Pancreas (tissue), 10 donors: ENCODE results near the gene SERPINE3. TPM values are rescaled to one million over a fixed set of nuclear protein-coding genes. Genes with fewer than 3 reads are reported as not detected.

ENCODE experiments used
- ATAC-seq, 4 donors: fragments of 200-7000 bp; cut with Tn5 transposase; one replicate each; pipeline versions ENCODE4 v1.8.0 to v1.9.1; 2020; ENCODE audit warnings: mild to moderate bottlenecking in 4 of 4, moderate library complexity in 4 of 4
- DNase-seq, 6 donors: peaks; one replicate each; pipeline ENCODE4 v3.0.0-alpha.2; 2020
- FAIRE-seq: peaks from 2 replicates; lab custom pipeline; 2012; peaks lifted over from hg19 to GRCh38; lab: Jason Lieb, UNC
- H3K27ac ChIP-seq, 4 donors: fragments of 200-600 bp; sonication (generic); 1 replicate in 3 of 4; 2 replicates in 1 of 4; pipeline versions ENCODE4 v1.5.0 to v1.8.0; 2020
- H3K27me3 ChIP-seq, 4 donors: fragments of 200-600 bp; one replicate each; pipeline ENCODE4 v1.8.0; 2021
- H3K36me3 ChIP-seq, 3 donors: fragments of 200-600 bp; sonication (generic) in 1 of 3; one replicate each; pipeline versions ENCODE4 v1.5.0 to v1.8.0; 2020 to 2021
- H3K4me1 ChIP-seq, 3 donors: fragments of 200-600 bp; one replicate each; pipeline ENCODE4 v1.8.0; 2021
- H3K4me3 ChIP-seq, 4 donors: fragments of 200-600 bp; sonication (generic) in 2 of 4; one replicate each; pipeline versions ENCODE4 v1.5.0 to v1.8.0; 2020 to 2021
- H3K9me3 ChIP-seq, 4 donors: fragments of 200-600 bp; one replicate each; pipeline ENCODE4 v1.8.0; 2021
- CTCF ChIP-seq, 4 donors: fragments of 200-600 bp; sonication (generic) in 3 of 4; IDR thresholded peaks; one replicate each; pipeline versions ENCODE4 v1.5.0 to v1.8.0; 2021; ENCODE audit warnings: antibody characterized with exemption in 4 of 4
- WGBS, 2 donors: extraction: QIAGEN DNeasy Blood & Tissue Kit; methylation state at CpG; one replicate each; pipeline ENCODE4 v1.1.7; 2013; 5-methylcytosine and 5-hydroxymethylcytosine counted together
- intact Hi-C, 3 donors: fragments of 100-400 bp; cut with DNase I; formaldehyde crosslinking; loops; one replicate each; pipeline versions ENCODE4 v1.11.1 to v1.14.2; 2022
- polyA plus RNA-seq, 2 donors: library from polyadenylated mRNA; stranded (reverse); fragments of 200-250 nt; gene quantifications; one replicate each; pipeline ENCODE4 v1.2.3, GENCODE V29; 2013
- total RNA-seq, 6 donors: library from RNA; stranded (reverse); fragmentation: NEBNext Ultra II Directional in 4 of 6; extraction: Animal tissue kit (Norgen Biotek cat#: 25700) in 4 of 6; gene quantifications; one replicate each; pipeline versions ENCODE4 v1.2.1 to v1.2.4, GENCODE V29; 2021 to 2023
- donor health status: healthy with polysubstance abuse.
- donor health status: DM: no; HTN: no; CAD: no; lungs with moderate emphysema.
- donor health status: DM: no; HTN: no; CAD: no.
- donor health status: control.
- donor health status: control.
- donor health status: Bipolar disorder and iron deficiency.
- donor health status: DM: yes; HTN: yes; CAD: no.
- donor health status: DM: no; HTN: no; CAD: no.
- donor health status: DM: no; HTN: no; CAD: no.
- donor health status: DM: yes; HTN: yes; CAD: no.

Gene SERPINE3
- total and polyA plus RNA-seq, 8 donors = not detected

GRCh38 chr13:51303063-51303552 lies 36.4 kb upstream of the SERPINE3 start:
- no peaks in the 10 kb centered on the region for H3K4me1 ChIP-seq
- no peaks in the 10 kb centered on the region for H3K36me3 ChIP-seq
- no peaks in the 10 kb centered on the region for H3K9me3 ChIP-seq
- WGBS, 2 donors = 87 to 95% methylated on average over 2 of the region's 2 CpGs
- no peak for FAIRE-seq
- H3K27me3 ChIP-seq = no peaks in the 10 kb centered on the region
- TF ChIP-seq CTCF (IDR thresholded peaks at IDR 0.05) = no peak
- H3K4me3 ChIP-seq = no peak overlapping the region
- intact Hi-C loops = no loop called here
- no peak for ATAC-seq
- no peak overlapping the region for H3K27ac ChIP-seq
- DNase-seq = no peak

GRCh38 chr13:51303882-51304281 lies 35.6 kb upstream of the SERPINE3 start:
- Histone ChIP-seq H3K4me3 (no peak overlapping the region), H3K4me1 (no peaks in the 10 kb centered on the region), H3K9me3 (no peaks in the 10 kb centered on the region), H3K27ac (no peak overlapping the region), H3K27me3 (no peaks in the 10 kb centered on the region), H3K36me3 (no peaks in the 10 kb centered on the region)
- no peak for TF ChIP-seq CTCF (IDR thresholded peaks at IDR 0.05)
- intact Hi-C loops = no loop called here
- DNase-seq (no peak), FAIRE-seq (no peak), ATAC-seq (no peak)

GRCh38 chr13:51305271-51305967 lies 34.1 kb upstream of the SERPINE3 start:
- ATAC-seq (no peak), DNase-seq (no peak), FAIRE-seq (no peak)
- Histone ChIP-seq H3K4me3 (no peak overlapping the region), H3K36me3 (no peaks in the 10 kb centered on the region), H3K4me1 (no peaks in the 10 kb centered on the region), H3K27ac (no peak overlapping the region), H3K27me3 (no peaks in the 10 kb centered on the region), H3K9me3 (no peaks in the 10 kb centered on the region)
- 88 to 92% methylated on average over 7 of the region's 7 CpGs for WGBS, 2 donors
- TF ChIP-seq CTCF (IDR thresholded peaks at IDR 0.05) = no peak
- intact Hi-C loops = no loop called here

- Histone ChIP-seq H3K36me3 (no peaks in the 10 kb centered on the region), H3K4me3 (no peak overlapping the region), H3K9me3 (no peaks in the 10 kb centered on the region), H3K27me3 (no peaks in the 10 kb centered on the region), H3K4me1 (no peaks in the 10 kb centered on the region), H3K27ac (no peak overlapping the region)
- DNase-seq (no peak), ATAC-seq (no peak), FAIRE-seq (no peak)
- no peak for TF ChIP-seq CTCF (IDR thresholded peaks at IDR 0.05)
- intact Hi-C loops = no loop called here
- 73 to 77% methylated on average over 6 of the region's 6 CpGs for WGBS, 2 donors
Measured at GRCh38 chr13:51308781-51309180, 30.7 kb upstream of the SERPINE3 start.

GRCh38 chr13:51311231-51311630 lies 28.3 kb upstream of the SERPINE3 start:
- TF ChIP-seq CTCF (IDR thresholded peaks at IDR 0.05) = no peak

More at GRCh38 chr13:51311231-51311630, 28.3 kb upstream of the SERPINE3 start:
- intact Hi-C loops = no loop called here
- Histone ChIP-seq H3K4me3 (no peak overlapping the region), H3K36me3 (no peaks in the 10 kb centered on the region), H3K27me3 (no peaks in the 10 kb centered on the region), H3K4me1 (no peaks in the 10 kb centered on the region), H3K9me3 (no peaks in the 10 kb centered on the region), H3K27ac (no peak overlapping the region)
- 90 to 97% methylated on average over 2 of the region's 2 CpGs for WGBS, 2 donors
- FAIRE-seq = no peak
- DNase-seq = no peak
- no peak for ATAC-seq
